Lung (tissue), 12 donors: ENCODE data around the gene ORM2. TPM values are rescaled to one million over a fixed set of nuclear protein-coding genes. Genes with fewer than 3 reads are reported as not detected.

Experiments used
- ATAC-seq: fragments of 200-7000 bp; cut with Tn5 transposase; one replicate; pipeline ENCODE4 v1.9.1; 2020; ENCODE audit warnings: moderate number of reproducible peaks; ENCODE audit not compliant: insufficient read depth, low FRiP score
- DNase-seq, 3 donors: peaks; one replicate each; pipeline ENCODE4 v3.0.0-alpha.2; 2013 to 2017
- H3K27ac ChIP-seq, 2 donors: one replicate each; pipeline ENCODE4 v1.5.1; 2013; ENCODE audit warnings: mild to moderate bottlenecking in 2 of 2, moderate library complexity in 2 of 2, control low read depth in 1 of 2, inconsistent platforms in 1 of 2, low read depth in 1 of 2, low read length in 1 of 2
- H3K27me3 ChIP-seq, 3 donors: one replicate each; pipeline ENCODE4 v1.5.1; 2013; ENCODE audit warnings: low read length in 2 of 3; ENCODE audit not compliant: control insufficient read depth in 3 of 3, insufficient read depth in 3 of 3
- H3K36me3 ChIP-seq, 4 donors: one replicate each; pipeline ENCODE4 v1.5.1; 2013; ENCODE audit warnings: low read length in 4 of 4, mild to moderate bottlenecking in 1 of 4, moderate library complexity in 1 of 4; ENCODE audit not compliant: control insufficient read depth in 4 of 4, insufficient read depth in 4 of 4
- H3K4me1 ChIP-seq, 5 donors: one replicate each; pipeline ENCODE4 v1.5.1; 2013; ENCODE audit warnings: low read length in 5 of 5, mild to moderate bottlenecking in 2 of 5, moderate library complexity in 1 of 5; ENCODE audit not compliant: control insufficient read depth in 5 of 5, insufficient read depth in 5 of 5
- H3K4me3 ChIP-seq: one replicate; pipeline ENCODE4 v1.5.1; 2013; ENCODE audit warnings: mild to moderate bottlenecking, control low read depth, moderate library complexity
- H3K9ac ChIP-seq, 2 donors: one replicate each; pipeline ENCODE4 v1.5.1; 2013; ENCODE audit warnings: low read length in 2 of 2, control low read depth in 1 of 2; ENCODE audit not compliant: insufficient read depth in 1 of 2
- H3K9me3 ChIP-seq, 4 donors: one replicate each; pipeline ENCODE4 v1.5.1; 2013; ENCODE audit warnings: low read length in 3 of 4, mild to moderate bottlenecking in 1 of 4, moderate library complexity in 1 of 4; ENCODE audit not compliant: control insufficient read depth in 4 of 4, insufficient read depth in 3 of 4
- CTCF ChIP-seq: IDR thresholded peaks from 2 replicates; pipeline ENCODE4 v1.5.1; 2012; ENCODE audit warnings: mild to moderate bottlenecking; ENCODE audit errors: control extremely low read depth, extremely low read depth
- WGBS, 2 donors: extraction: QIAGEN DNeasy Blood & Tissue Kit; methylation state at CpG; one replicate each; pipeline ENCODE4 v1.1.7; 2013; 5-methylcytosine and 5-hydroxymethylcytosine counted together
- polyA plus RNA-seq, 2 donors: library from polyadenylated mRNA; stranded (reverse); fragments of 200-250 nt; gene quantifications; one replicate each; pipeline ENCODE4 v1.2.1, GENCODE V29; 2013
- total RNA-seq, 2 donors: library from RNA; depleted of rRNA in 1 of 2; stranded (reverse); fragments of >200 nt in 1 of 2; gene quantifications; one replicate each; pipeline ENCODE4 v1.2.1, GENCODE V29; 2014 to 2021
- donor health status: control.
- donor health status: control.
- donor health status: Bipolar disorder and iron deficiency.
- donor health status: healthy.
- donor health status: DM: yes; HTN: yes; CAD: no.

ORM2 gene
- total and polyA plus RNA-seq, 4 donors = 0.77 to 215 (median 47.6) TPM

- ATAC-seq (no peak), DNase-seq (no peak)
- Histone ChIP-seq H3K9me3 (no peaks in the 10 kb centered on the region), H3K36me3 (peaks cover 1 to 29% (median 12%) of the 10 kb centered on the region in 4 donors), H3K4me1 (no peaks in the 10 kb centered on the region), H3K27me3 (no peaks in the 10 kb centered on the region), H3K4me3 (no peak overlapping the region), H3K9ac (no peak overlapping the region), H3K27ac (no peak overlapping the region)
- 89 to 91% methylated on average over 22 of the region's 22 CpGs for WGBS, 2 donors
- TF ChIP-seq CTCF = no peak
These were observed 18.9 kb upstream of the ORM2 start for GRCh38 chr9:114310471-114311450.

- Histone ChIP-seq H3K9me3 (no peaks in the 10 kb centered on the region), H3K4me1 (no peaks in the 10 kb centered on the region), H3K27me3 (no peaks in the 10 kb centered on the region), H3K4me3 (no peak overlapping the region), H3K9ac (no peak overlapping the region), H3K27ac (no peak overlapping the region), H3K36me3 (peaks cover 1 to 29% (median 12%) of the 10 kb centered on the region in 4 donors)
- no peak for TF ChIP-seq CTCF
- no peak for DNase-seq
- WGBS, 2 donors = 91 to 92% methylated on average over 28 of the region's 28 CpGs
- ATAC-seq = no peak
These were observed 17.8 kb upstream of the ORM2 start for GRCh38 chr9:114311571-114312512.

- H3K4me1 ChIP-seq = no peaks in the 10 kb centered on the region
- ATAC-seq (no peak), DNase-seq (no peak)
- 79 to 81% methylated on average over 8 of the region's 8 CpGs for WGBS, 2 donors
- TF ChIP-seq CTCF = no peak
- H3K9ac ChIP-seq = no peak overlapping the region
- H3K36me3 ChIP-seq = peaks cover 1 to 26% (median 11%) of the 10 kb centered on the region in 4 donors
- H3K4me3 ChIP-seq = no peak overlapping the region
- H3K27me3 ChIP-seq = no peaks in the 10 kb centered on the region
- no peak overlapping the region for H3K27ac ChIP-seq
- H3K9me3 ChIP-seq = no peaks in the 10 kb centered on the region
These were observed 17.2 kb upstream of the ORM2 start for GRCh38 chr9:114312513-114312875.
